Chondrocyte (in vitro differentiated cells): ENCODE data around the gene HVCN1. TPM values are rescaled to one million over a fixed set of nuclear protein-coding genes. Genes with fewer than 3 reads are reported as not detected.
A peak's percentile ranks its signal among the peaks of the same experiment; 100 is the strongest.

Experiments
- DNase-seq: peaks from one replicate; pipeline ENCODE4 v3.0.0; 2021; ENCODE audit warnings: mixed read lengths, low spot score
- H3K27ac Mint-ChIP-seq: one replicate; pipeline ENCODE4 v1.8.0; 2021; ENCODE audit warnings: mild to moderate bottlenecking, moderate library complexity, mixed read lengths; ENCODE audit not compliant: unreplicated experiment
- H3K27me3 Mint-ChIP-seq: 2 replicates; pipeline ENCODE4 v1.8.0; 2021; ENCODE audit warnings: low read depth, mixed read lengths
- H3K36me3 Mint-ChIP-seq: 2 replicates; pipeline ENCODE4 v1.8.0; 2021; ENCODE audit warnings: low read depth, mixed read lengths
- H3K4me1 Mint-ChIP-seq: 2 replicates; pipeline ENCODE4 v1.8.0; 2021; ENCODE audit warnings: low read depth, mild to moderate bottlenecking, mixed read lengths
- H3K4me3 Mint-ChIP-seq: one replicate; pipeline ENCODE4 v1.8.0; 2021; ENCODE audit warnings: mild to moderate bottlenecking, moderate library complexity, mixed read lengths; ENCODE audit not compliant: unreplicated experiment
- H3K9me3 Mint-ChIP-seq: 2 replicates; pipeline ENCODE4 v1.8.0; 2021; ENCODE audit warnings: low read depth, mixed read lengths
- CTCF ChIP-seq: fragments of 200-600 bp; sonication (generic); IDR thresholded peaks from 2 replicates; pipeline ENCODE4 v1.5.0; 2021; ENCODE audit warnings: antibody characterized with exemption, mild to moderate bottlenecking, moderate library complexity
- total RNA-seq: library from RNA; stranded (reverse); gene quantifications from 3 replicates; pipeline ENCODE4 v1.2.1, GENCODE V29; 2021

Gene HVCN1
- total RNA-seq, 1 donor from 2014 or later = 1.2 TPM

GRCh38 chr12:110640275-110641025 is 48.5 kb downstream of the HVCN1 start:
- no peaks in the 10 kb centered on the region for H3K9me3 Mint-ChIP-seq
- peak overlapping the region; percentile 94 for H3K27ac Mint-ChIP-seq
- DNase-seq = no peak
- H3K36me3 Mint-ChIP-seq = peaks cover 3% of the 10 kb centered on the region
- no peak for TF ChIP-seq CTCF
- peak overlapping the region; percentile 10 for H3K4me3 Mint-ChIP-seq
- no peaks in the 10 kb centered on the region for H3K27me3 Mint-ChIP-seq
- H3K4me1 Mint-ChIP-seq = peaks cover 51% of the 10 kb centered on the region

GRCh38 chr12:110639336-110640141 is 49.4 kb downstream of the HVCN1 start:
- no peak for DNase-seq
- H3K36me3 Mint-ChIP-seq = peaks cover 3% of the 10 kb centered on the region
- H3K9me3 Mint-ChIP-seq = no peaks in the 10 kb centered on the region
- H3K27me3 Mint-ChIP-seq = no peaks in the 10 kb centered on the region
- H3K4me1 Mint-ChIP-seq = peaks cover 51% of the 10 kb centered on the region
- H3K4me3 Mint-ChIP-seq = no peak overlapping the region
- peak overlapping the region; percentile 94 for H3K27ac Mint-ChIP-seq
- TF ChIP-seq CTCF = no peak

GRCh38 chr12:110638796-110639195 is 50.1 kb downstream of the HVCN1 start:
- no peak for TF ChIP-seq CTCF
- peak overlapping the region; percentile 94 for H3K27ac Mint-ChIP-seq
- H3K36me3 Mint-ChIP-seq = peaks cover 3% of the 10 kb centered on the region
- no peaks in the 10 kb centered on the region for H3K9me3 Mint-ChIP-seq
- no peaks in the 10 kb centered on the region for H3K27me3 Mint-ChIP-seq
- peaks cover 51% of the 10 kb centered on the region for H3K4me1 Mint-ChIP-seq
- H3K4me3 Mint-ChIP-seq = no peak overlapping the region
- no peak for DNase-seq

GRCh38 chr12:110637869-110638441 is 51.0 kb downstream of the HVCN1 start:
- TF ChIP-seq CTCF = no peak
- peaks cover 51% of the 10 kb centered on the region for H3K4me1 Mint-ChIP-seq
- H3K27ac Mint-ChIP-seq = no peak overlapping the region
- no peaks in the 10 kb centered on the region for H3K9me3 Mint-ChIP-seq
- DNase-seq = no peak
- no peaks in the 10 kb centered on the region for H3K27me3 Mint-ChIP-seq
- H3K4me3 Mint-ChIP-seq = no peak overlapping the region
- peaks cover 3% of the 10 kb centered on the region for H3K36me3 Mint-ChIP-seq

GRCh38 chr12:110636516-110636915 is 52.4 kb downstream of the HVCN1 start:
- Mint-ChIP-seq H3K4me3 (no peak overlapping the region), H3K4me1 (peaks cover 39% of the 10 kb centered on the region), H3K27ac (no peak overlapping the region)

More at GRCh38 chr12:110636516-110636915, 52.4 kb downstream of the HVCN1 start:
- Mint-ChIP-seq H3K36me3 (peaks cover 3% of the 10 kb centered on the region), H3K27me3 (no peaks in the 10 kb centered on the region), H3K9me3 (no peaks in the 10 kb centered on the region)
- no peak for TF ChIP-seq CTCF
- no peak for DNase-seq
